GM21619 (cell line): ENCODE results near the gene PGGHG.
"Not testable (repeated sequence)": the region's sequence is repeated elsewhere in the genome, so short reads cannot be mapped to it uniquely, and the experiment has no call there.

ENCODE experiments used
- ATAC-seq: cut with Tn5 transposase; IDR thresholded peaks from one replicate; pipeline ENCODE4 v1.9.1; 2021; ENCODE audit not compliant: unreplicated experiment

Gene PGGHG

GRCh38 chr11:329886-330253 lies 40.9 kb downstream of the PGGHG start:
- ATAC-seq: no peak

DNA sequence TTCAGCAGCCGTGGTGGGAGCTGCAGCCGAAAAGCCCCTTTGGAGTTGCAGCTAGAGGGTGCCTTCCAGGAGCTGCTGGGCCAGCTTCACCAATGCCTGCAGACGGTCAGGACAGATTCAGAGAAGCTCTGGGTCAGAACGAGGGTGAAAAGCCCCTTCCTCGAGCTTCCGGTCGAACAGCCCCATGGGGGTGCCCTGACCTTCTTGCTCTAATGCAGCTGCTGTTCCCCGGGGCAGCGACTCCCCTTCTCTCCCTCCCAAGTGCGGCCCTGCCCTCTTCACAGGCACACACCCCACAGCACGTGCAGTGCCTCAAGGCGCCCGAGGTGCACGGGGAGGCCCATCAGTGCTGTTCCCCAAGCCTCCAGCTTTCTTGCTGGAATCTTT lies 41.4 kb downstream of the PGGHG start:
- no peak for ATAC-seq

DNA sequence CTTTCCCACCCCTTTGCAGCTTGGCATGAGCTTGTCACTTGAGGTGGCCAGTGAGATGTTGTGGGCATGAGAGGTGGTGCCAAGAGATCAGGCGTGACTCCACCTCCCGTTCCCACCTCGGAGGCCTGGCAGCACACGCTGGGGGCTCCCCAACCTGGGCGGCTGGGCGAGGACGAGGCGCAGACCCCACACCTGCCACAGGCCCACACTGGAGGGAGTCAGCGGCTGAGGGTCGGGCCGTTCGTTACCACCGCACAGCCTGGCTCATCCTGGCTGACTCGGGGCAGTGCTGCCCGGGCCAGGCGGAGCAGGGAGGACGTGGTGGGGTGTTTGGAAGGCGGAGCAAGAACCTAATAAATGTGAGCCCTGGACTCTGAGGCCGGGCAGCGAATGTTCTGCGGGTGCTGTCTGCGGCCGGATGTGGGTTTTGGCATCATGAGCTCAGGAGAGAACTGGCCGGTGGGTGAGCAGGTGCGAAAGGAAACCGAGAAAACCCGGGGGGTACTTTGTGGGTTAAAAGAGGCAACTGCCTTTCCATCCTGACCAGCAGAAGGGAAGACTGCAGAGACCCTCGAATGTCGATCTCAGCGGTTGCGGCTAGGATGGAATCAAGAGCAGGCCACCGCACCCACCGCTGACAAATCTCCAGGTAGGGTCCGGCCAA lies 41.9 kb downstream of the PGGHG start:
- ATAC-seq: no peak

DNA sequence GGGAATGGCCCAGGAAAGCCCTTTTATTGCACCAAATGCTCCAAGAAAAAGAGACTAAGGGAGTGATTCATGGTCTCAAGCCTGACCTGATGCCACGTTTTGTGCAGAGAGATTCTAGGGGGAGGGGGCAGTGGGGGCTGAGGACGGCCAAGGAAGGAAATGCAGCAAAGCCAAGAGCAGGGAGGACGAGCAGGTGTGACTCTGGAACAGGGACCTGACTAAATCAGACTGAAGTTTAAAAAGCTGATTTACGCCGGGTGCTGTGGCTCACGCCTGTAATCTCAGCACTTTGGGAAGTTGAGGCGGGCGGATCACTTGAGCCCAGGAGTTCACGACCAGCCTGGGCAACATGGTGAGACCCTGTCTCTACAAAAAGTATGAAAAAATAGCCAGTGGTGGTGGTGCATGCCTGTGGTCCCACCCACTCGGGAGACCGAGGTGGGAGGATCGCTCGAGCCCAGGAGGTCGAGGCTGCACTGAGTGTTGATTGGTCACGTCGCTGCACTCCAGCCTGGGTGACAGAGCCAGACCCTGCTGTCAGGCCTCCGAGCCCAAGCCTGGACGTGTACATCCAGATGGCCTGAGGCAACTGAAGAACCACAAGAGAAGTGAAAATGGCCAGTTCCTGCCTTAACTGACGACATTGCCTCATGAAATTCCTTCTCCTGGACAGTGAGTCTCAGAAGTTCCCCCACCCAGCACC lies 42.6 kb downstream of the PGGHG start:
- ATAC-seq: no peak

GRCh38 chr11:332651-333480 lies 43.9 kb downstream of the PGGHG start:
- ATAC-seq: no peak

DNA sequence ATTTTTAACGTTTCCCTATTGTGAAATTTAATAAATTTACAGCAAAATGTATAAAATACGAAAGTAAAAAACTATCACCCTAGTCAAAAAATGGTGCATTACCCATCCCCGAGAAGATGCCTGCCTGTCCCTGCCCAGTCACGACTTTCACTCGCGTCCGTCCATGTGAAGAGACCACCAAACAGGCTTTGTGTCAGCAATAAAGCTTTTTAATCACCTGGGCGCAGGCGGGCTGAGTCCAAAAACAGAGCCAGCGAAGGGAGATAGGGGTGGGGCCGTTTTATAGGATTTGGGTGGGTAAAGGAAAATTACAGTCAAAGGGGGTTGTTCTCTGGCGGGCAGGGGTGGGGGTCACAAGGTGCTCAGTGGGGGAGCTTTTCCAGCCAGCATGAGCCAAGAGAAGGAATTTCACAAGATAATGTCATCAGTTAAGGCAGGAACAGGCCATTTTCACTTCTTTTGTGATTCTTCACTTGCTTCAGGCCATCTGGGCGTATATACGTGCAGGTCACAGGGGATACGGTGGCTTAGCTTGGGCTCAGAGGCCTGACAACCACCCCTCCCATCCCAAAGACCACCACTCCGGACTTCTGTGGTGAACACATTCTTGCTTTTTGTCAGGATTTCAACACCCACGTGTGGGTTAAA lies 44.8 kb downstream of the PGGHG start:
- not testable (repeated sequence) for ATAC-seq

DNA sequence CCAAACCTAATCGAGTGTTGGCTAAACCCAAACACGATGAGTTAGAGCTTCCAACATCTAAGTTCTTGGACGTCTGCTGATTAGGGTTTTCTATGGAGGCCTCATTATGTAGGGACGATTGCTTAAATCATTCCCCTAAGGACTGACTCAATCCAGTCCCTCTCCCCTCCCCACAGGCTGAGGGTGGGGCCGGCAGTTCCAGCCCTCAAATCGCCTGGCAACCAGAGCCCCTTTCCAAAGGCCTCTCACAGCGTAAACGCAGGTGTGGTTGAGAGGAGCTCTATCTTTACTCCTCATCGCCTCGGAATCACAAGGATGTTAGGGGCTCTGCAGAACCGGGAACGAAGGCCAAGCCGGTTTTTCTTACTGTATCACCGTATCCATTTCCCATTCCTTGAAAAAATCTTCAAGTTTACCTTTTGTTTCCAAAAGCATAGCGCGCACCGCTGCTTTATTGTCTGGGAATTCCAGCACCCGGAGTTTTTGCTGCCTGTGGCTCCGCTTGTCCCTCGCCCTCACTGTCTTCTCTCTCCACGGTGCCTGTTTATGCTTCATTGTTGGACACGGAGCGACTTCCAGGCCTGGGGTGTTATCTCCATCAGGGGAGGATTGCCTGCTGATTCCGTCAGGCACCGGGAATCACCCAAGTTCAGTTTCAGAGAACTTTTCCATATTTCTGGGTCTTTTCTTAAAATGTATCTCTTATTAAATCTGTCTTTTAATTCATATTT lies 45.5 kb downstream of the PGGHG start:
- ATAC-seq: no peak

GRCh38 chr11:335779-336658 lies 47.1 kb downstream of the PGGHG start:
- ATAC-seq: no peak

GRCh38 chr11:336659-337198 lies 47.8 kb downstream of the PGGHG start:
- no peak for ATAC-seq

GRCh38 chr11:337711-338110 lies 48.8 kb downstream of the PGGHG start:
- ATAC-seq: no peak

- no peak for ATAC-seq
Observed at GRCh38 chr11:339963-340362, 51.0 kb downstream of the PGGHG start.

- ATAC-seq: no peak
Observed at GRCh38 chr11:340539-341512, 51.9 kb downstream of the PGGHG start.

DNA sequence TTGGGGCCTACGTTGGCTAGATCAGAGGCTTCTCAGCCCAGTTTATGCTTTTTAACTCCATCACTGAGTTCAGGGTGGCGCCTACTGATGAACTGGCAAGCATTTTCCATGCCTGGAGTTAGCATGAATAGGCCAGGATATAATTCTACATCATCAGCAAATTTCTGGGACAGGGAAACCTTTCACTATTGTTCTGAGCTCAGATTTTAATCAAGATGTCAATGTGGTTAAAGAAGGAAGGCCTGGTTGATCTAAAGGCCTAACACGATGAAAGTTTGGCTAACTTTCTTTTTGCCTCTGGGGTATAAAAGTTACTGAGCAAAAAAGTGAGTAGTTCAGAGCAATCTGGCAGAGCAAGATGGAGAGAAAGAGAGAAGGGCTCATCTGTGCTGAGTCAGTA lies 53.4 kb downstream of the PGGHG start:
- no peak for ATAC-seq

DNA sequence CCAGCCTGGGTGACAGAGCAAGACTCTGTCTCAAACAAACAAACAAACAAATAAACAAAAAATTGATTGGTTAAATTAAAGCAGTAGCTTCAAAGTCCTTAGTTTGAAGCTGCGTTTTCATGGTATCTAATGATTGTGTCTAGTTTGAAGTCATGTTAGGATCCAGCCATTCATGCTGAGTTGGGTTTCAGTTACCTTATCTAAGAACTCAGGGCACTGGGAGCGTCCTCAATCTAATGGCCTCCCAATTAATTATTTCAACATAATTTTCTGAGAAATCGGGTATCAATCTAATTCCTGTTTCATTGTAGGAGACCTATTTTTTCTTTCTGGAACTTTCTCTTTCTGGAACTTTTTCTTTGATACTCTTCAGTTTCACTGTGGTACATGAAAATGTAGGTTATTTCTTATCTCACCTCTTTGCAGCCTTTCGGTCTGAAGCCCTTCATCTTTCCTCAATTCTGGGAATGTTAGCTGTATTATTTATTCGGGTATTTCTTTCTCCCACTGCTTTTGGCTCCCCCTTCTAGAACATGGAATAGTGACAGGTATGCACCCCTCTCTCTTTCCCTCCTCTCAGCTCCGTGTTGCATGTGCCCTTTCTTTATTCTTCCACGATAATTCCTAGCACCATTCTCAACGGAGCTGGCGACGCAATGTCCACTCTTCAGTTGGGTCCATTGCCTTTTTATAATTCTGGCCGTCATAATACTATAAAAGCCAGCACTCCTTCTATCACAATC lies 56.1 kb downstream of the PGGHG start:
- no peak for ATAC-seq
